Esophagus (tissue), 2 donors: ENCODE measurements around the gene TMEM26. TPM values are rescaled to one million over a fixed set of nuclear protein-coding genes. Genes with fewer than 3 reads are reported as not detected.

Experiments used
- H3K27ac ChIP-seq, 2 donors: one replicate each; pipeline ENCODE4 v1.5.1; 2013; ENCODE audit warnings: low read depth in 2 of 2, mild to moderate bottlenecking in 2 of 2, inconsistent platforms in 1 of 2, low read length in 1 of 2, moderate library complexity in 1 of 2
- H3K27me3 ChIP-seq, 2 donors: one replicate each; pipeline ENCODE4 v1.6.1; 2013; ENCODE audit warnings: low read length in 2 of 2, control low read depth in 1 of 2, mild to moderate bottlenecking in 1 of 2; ENCODE audit not compliant: insufficient read depth in 2 of 2, control insufficient read depth in 1 of 2
- H3K36me3 ChIP-seq, 2 donors: one replicate each; pipeline ENCODE4 v1.6.1; 2013; ENCODE audit warnings: low read length in 1 of 2; ENCODE audit not compliant: control insufficient read depth in 2 of 2, insufficient read depth in 2 of 2
- H3K4me1 ChIP-seq, 2 donors: one replicate each; pipeline ENCODE4 v1.6.1; 2013; ENCODE audit warnings: low read length in 1 of 2; ENCODE audit not compliant: control insufficient read depth in 2 of 2, insufficient read depth in 2 of 2
- H3K4me3 ChIP-seq, 2 donors: one replicate each; pipeline ENCODE4 v1.5.1; 2013; ENCODE audit warnings: low read length in 2 of 2, mild to moderate bottlenecking in 2 of 2, low read depth in 1 of 2, moderate library complexity in 1 of 2
- H3K9me3 ChIP-seq, 2 donors: one replicate each; pipeline ENCODE4 v1.6.1; 2013; ENCODE audit warnings: mild to moderate bottlenecking in 2 of 2, low read depth in 1 of 2, low read length in 1 of 2, moderate library complexity in 1 of 2; ENCODE audit not compliant: control insufficient read depth in 2 of 2, insufficient read depth in 1 of 2
- WGBS, 2 donors: extraction: QIAGEN DNeasy Blood & Tissue Kit; methylation state at CpG; one replicate each; pipeline ENCODE4 v1.1.7; 2013; 5-methylcytosine and 5-hydroxymethylcytosine counted together
- polyA plus RNA-seq, 2 donors: library from polyadenylated mRNA; stranded (reverse); fragments of 200-250 nt; gene quantifications; one replicate each; pipeline ENCODE4 v1.2.3, GENCODE V29; 2013
- donor health status: healthy with polysubstance abuse.
- donor health status: Bipolar disorder and iron deficiency.

TMEM26 gene
- polyA plus RNA-seq, 2 donors = 0.02 to 0.08 TPM

- WGBS, 2 donors = 85 to 86% methylated on average over 2 of the region's 2 CpGs
- no peak overlapping the region for H3K4me3 ChIP-seq
- H3K9me3 ChIP-seq = no peaks in the 10 kb centered on the region
- H3K27me3 ChIP-seq = no peaks in the 10 kb centered on the region
- H3K27ac ChIP-seq = no peak overlapping the region
- H3K36me3 ChIP-seq = no peaks in the 10 kb centered on the region
- no peaks in the 10 kb centered on the region for H3K4me1 ChIP-seq
These were observed 93.7 kb downstream of the TMEM26 start for GRCh38 chr10:61359452-61359851.

DNA sequence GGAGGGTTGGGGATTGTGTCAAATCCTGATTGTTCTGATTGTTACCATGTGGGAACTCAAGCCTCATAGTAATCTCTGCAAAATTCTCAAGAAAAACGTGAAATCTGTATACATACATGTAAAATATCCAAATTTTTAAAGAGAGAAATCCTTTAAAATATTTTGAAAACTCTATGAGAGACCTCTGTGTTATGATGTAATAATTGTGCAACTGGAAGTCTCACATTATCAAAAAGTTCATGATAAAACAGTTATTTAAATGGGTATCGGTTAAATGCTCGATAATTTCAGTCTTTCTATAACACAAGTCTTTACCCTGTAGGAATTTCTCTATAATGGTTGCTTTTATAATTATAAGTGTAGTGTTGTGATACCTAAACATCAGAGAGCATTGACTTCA lies 95.5 kb downstream of the TMEM26 start:
- no peaks in the 10 kb centered on the region for H3K4me1 ChIP-seq
- no peaks in the 10 kb centered on the region for H3K9me3 ChIP-seq
- no peak overlapping the region for H3K4me3 ChIP-seq
- 82 to 91% methylated on average over 3 of the region's 3 CpGs for WGBS, 2 donors
- no peaks in the 10 kb centered on the region for H3K27me3 ChIP-seq
- no peaks in the 10 kb centered on the region for H3K36me3 ChIP-seq
- no peak overlapping the region for H3K27ac ChIP-seq

Other genes with a start within 250 kb of the TMEM26 start
- under 1 TPM in 1 of 2 donors, not detected in 1; 0.35 TPM for gene CABCOCO1, start 209.5 kb upstream of the TMEM26 start, polyA plus RNA-seq